Activated B cell treated with CpG ODN at 0.5 μM for 24 hours (primary cell): ENCODE measurements around the gene ENPP3. TPM values are rescaled to one million over a fixed set of nuclear protein-coding genes. Genes with fewer than 3 reads are reported as not detected.

Experiments
- ATAC-seq: fragments of 200-7000 bp; cut with Tn5 transposase; one replicate; pipeline ENCODE4 v1.10.0; 2021; ENCODE audit warnings: low read depth, mild to moderate bottlenecking, moderate library complexity
- CTCF ChIA-PET: fragments of 350-600 bp; sonication (Branson Sonifier 250); formaldehyde crosslinking; loops from one replicate; lab custom pipeline; 2021; ENCODE audit warnings: antibody characterized with exemption; lab: Charles Lee
- POLR2A ChIA-PET: fragments of 350-600 bp; sonication (Branson Sonifier 250); formaldehyde crosslinking; loops from one replicate; lab custom pipeline; 2021; ENCODE audit warnings: antibody characterized with exemption; lab: Charles Lee
- DNase-seq: peaks from one replicate; pipeline ENCODE4 v3.0.0; 2022
- H3K27ac Mint-ChIP-seq: one replicate; pipeline ENCODE4 v1.8.0; 2020; ENCODE audit warnings: mixed read lengths
- H3K27me3 Mint-ChIP-seq: one replicate; pipeline ENCODE4 v1.8.0; 2021; ENCODE audit warnings: mixed read lengths
- H3K36me3 Mint-ChIP-seq: one replicate; pipeline ENCODE4 v1.8.0; 2021; ENCODE audit warnings: low read depth, mixed read lengths
- H3K4me1 Mint-ChIP-seq: one replicate; pipeline ENCODE4 v1.8.0; 2021; ENCODE audit warnings: mixed read lengths
- H3K4me3 Mint-ChIP-seq: one replicate; pipeline ENCODE4 v1.8.0; 2020; ENCODE audit warnings: mild to moderate bottlenecking, mixed read lengths
- H3K9me3 Mint-ChIP-seq: one replicate; pipeline ENCODE4 v1.8.0; 2020; ENCODE audit warnings: mixed read lengths
- CTCF ChIP-seq: fragments of 200-600 bp; IDR thresholded peaks from one replicate; pipeline ENCODE4 v1.8.0; 2022; ENCODE audit warnings: antibody characterized with exemption, mild to moderate bottlenecking
- intact Hi-C: fragments of 100-400 bp; cut with micrococcal nuclease; formaldehyde crosslinking; loops from one replicate; pipeline ENCODE4 v1.15.1; 2024
- total RNA-seq: library from RNA; stranded (reverse); gene quantifications from 2 replicates; pipeline ENCODE4 v1.2.3, GENCODE V29; 2022

ENPP3 gene
- total RNA-seq, 1 donor from 2014 or later, result 0.29 TPM

GRCh38 chr6:131683479-131683878 lies 46.4 kb downstream of the ENPP3 start:
- Mint-ChIP-seq H3K9me3 (no peaks in the 10 kb centered on the region), H3K36me3 (no peaks in the 10 kb centered on the region), H3K4me3 (peak overlapping the region; percentile 69), H3K27ac (peak overlapping the region; percentile 86), H3K27me3 (no peaks in the 10 kb centered on the region), H3K4me1 (peaks cover 60% of the 10 kb centered on the region)
- intact Hi-C loops, result loop anchor here (1.0 to 10.0 kb wide), 4 partner anchors 9 to 829 kb away; partner anchors contain the start of genes EPB41L2, MED23 and STX7
- TF ChIP-seq CTCF, result no peak
- ChIA-PET CTCF (no interaction called here), POLR2A (interaction anchor here (0.7 to 0.8 kb wide), 9 partner anchors 37 to 1131 kb away, joined by 3 to 8 read pairs (median 5); partner anchors contain the start of genes RPS12 and STX7)
- DNase-seq (no peak), ATAC-seq (peak; percentile 67)

GRCh38 chr6:131685266-131685780 lies 48.2 kb downstream of the ENPP3 start:
- peak overlapping the region; percentile 53 for H3K27ac Mint-ChIP-seq
- H3K4me1 Mint-ChIP-seq, result peaks cover 70% of the 10 kb centered on the region
- POLR2A ChIA-PET, result interaction anchor here (0.5 to 1.2 kb wide), 5 partner anchors 9 to 448 kb away, joined by 3 to 7 read pairs (median 3); partner anchors contain the start of gene MED23
- no peaks in the 10 kb centered on the region for H3K9me3 Mint-ChIP-seq
- DNase-seq (no peak), ATAC-seq (peak; percentile 68)
- H3K4me3 Mint-ChIP-seq, result peak overlapping the region; percentile 32
- no peak for TF ChIP-seq CTCF
- intact Hi-C loops, result loop anchor here (5.0 to 10.0 kb wide), 7 partner anchors 447 to 1127 kb away; partner anchors contain the start of genes AKAP7, EPB41L2 and RPS12
- no peaks in the 10 kb centered on the region for H3K27me3 Mint-ChIP-seq
- CTCF ChIA-PET, result interaction anchor here (1.9 kb wide), 2 partner anchors 10 to 57 kb away, joined by 6 to 14 read pairs; partner anchors contain the start of gene MED23
- H3K36me3 Mint-ChIP-seq, result no peaks in the 10 kb centered on the region

GRCh38 chr6:131687022-131687421 lies 49.9 kb downstream of the ENPP3 start:
- H3K36me3 Mint-ChIP-seq, result no peaks in the 10 kb centered on the region
- intact Hi-C loops, result loop anchor here (5.0 to 10.0 kb wide), 7 partner anchors 445 to 1125 kb away; partner anchors contain the start of genes AKAP7, EPB41L2 and RPS12
- DNase-seq (no peak), ATAC-seq (no peak)
- H3K27ac Mint-ChIP-seq, result peak overlapping the region; percentile 59
- TF ChIP-seq CTCF, result no peak
- ChIA-PET POLR2A (no interaction called here), CTCF (interaction anchor here (1.5 kb wide), 1 partner anchor 58 kb away, joined by 6 read pairs; no protein-coding TSS in a partner anchor)
- no peaks in the 10 kb centered on the region for H3K27me3 Mint-ChIP-seq
- H3K4me3 Mint-ChIP-seq, result no peak overlapping the region
- no peaks in the 10 kb centered on the region for H3K9me3 Mint-ChIP-seq
- peaks cover 87% of the 10 kb centered on the region for H3K4me1 Mint-ChIP-seq

- H3K9me3 Mint-ChIP-seq, result no peaks in the 10 kb centered on the region
- peak overlapping the region; percentile 93 for H3K27ac Mint-ChIP-seq
- intact Hi-C loops, result loop anchor here (1.0 to 10.0 kb wide), 10 partner anchors 60 to 1124 kb away; partner anchors contain the start of genes AKAP7, EPB41L2, MED23 and RPS12
- H3K4me3 Mint-ChIP-seq, result peak overlapping the region; percentile 59
- H3K27me3 Mint-ChIP-seq, result no peaks in the 10 kb centered on the region
- peaks cover 80% of the 10 kb centered on the region for H3K4me1 Mint-ChIP-seq
- ChIA-PET CTCF (interaction anchor here (1.4 to 1.5 kb wide), 3 partner anchors 60 to 222 kb away, joined by 4 to 6 read pairs (median 5); partner anchors contain the start of gene MED23), POLR2A (interaction anchor here (0.7 to 1.5 kb wide), 5 partner anchors 61 to 1126 kb away, joined by 3 to 4 read pairs (median 4); partner anchors contain the start of gene RPS12)
- ATAC-seq (peak; percentile 46), DNase-seq (no peak)
- no peaks in the 10 kb centered on the region for H3K36me3 Mint-ChIP-seq
- TF ChIP-seq CTCF, result no peak
Observed at GRCh38 chr6:131688286-131688685, 51.2 kb downstream of the ENPP3 start.

GRCh38 chr6:131692031-131692430 lies 54.9 kb downstream of the ENPP3 start:
- H3K4me3 Mint-ChIP-seq, result peak overlapping the region; percentile 48
- POLR2A ChIA-PET, result no interaction called here
- intact Hi-C loops, result loop anchor here (1.0 to 5.0 kb wide), 2 partner anchors 9 to 525 kb away; no protein-coding TSS in a partner anchor
- TF ChIP-seq CTCF, result no peak
- DNase-seq (no peak), ATAC-seq (no peak)
- H3K27ac Mint-ChIP-seq, result peak overlapping the region; percentile 65
- no peaks in the 10 kb centered on the region for H3K36me3 Mint-ChIP-seq
- peaks cover 50% of the 10 kb centered on the region for H3K4me1 Mint-ChIP-seq
- CTCF ChIA-PET, result no interaction called here
- no peaks in the 10 kb centered on the region for H3K27me3 Mint-ChIP-seq
- no peaks in the 10 kb centered on the region for H3K9me3 Mint-ChIP-seq
